ENCODE data around the gene TSPAN16. TPM values are rescaled to one million over a fixed set of nuclear protein-coding genes. Genes with fewer than 3 reads are reported as not detected.

TSPAN16 gene
- total RNA-seq, 1 experiment from 2014 or later, result not detected

GRCh38 chr19:11278670-11279069 lies 17.3 kb upstream of the TSPAN16 start:
- CTCF ChIA-PET, result interaction anchor here (0.6 kb wide), 2 partner anchors 12 to 1469 kb away, joined by 3 to 4 read pairs; no protein-coding TSS in a partner anchor

DNA sequence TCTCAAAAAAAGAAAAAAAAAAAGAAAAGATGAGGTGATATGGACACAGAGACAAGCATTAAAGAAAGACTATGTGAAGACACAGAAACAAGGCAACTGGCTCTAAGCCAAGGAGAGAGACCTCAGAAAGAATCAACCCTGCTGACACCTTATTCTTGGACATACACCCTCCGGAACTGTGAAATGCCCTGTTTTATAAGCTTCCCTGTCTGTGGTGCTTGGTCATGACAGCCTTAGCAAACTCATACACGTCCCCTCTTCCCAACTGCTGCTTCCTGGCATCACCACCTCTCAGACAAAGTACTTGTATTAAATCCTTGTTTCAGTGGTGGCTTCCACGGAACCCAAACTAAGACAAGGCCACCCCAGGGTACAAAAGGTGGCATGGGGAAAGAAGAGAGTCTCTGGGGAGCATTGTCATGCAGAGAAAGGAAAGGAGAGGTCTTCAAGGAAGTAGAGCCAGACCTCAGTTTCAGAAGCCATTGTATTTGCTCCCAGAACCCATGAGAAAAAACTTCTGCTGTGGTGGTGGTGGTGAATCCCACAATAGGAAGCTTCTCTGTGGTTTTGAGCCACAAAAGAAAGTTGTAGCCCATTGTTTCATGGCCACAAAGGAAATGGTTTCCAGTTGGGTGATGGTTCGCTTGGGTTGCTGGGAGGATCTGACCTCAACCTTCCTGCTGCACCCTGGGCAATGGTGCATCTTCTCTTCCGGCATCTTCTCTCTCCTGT lies 16.3 kb upstream of the TSPAN16 start:
- no peaks in the 10 kb centered on the region for H3K27me3 Mint-ChIP-seq (ENCODE audit: unreplicated experiment)
- no peak for TF ChIP-seq CTCF (IDR thresholded peaks at IDR 0.05; ENCODE audit: unreplicated experiment)
- no peaks in the 10 kb centered on the region for H3K9me3 Mint-ChIP-seq (ENCODE audit: low read depth, unreplicated experiment)
- H3K36me3 Mint-ChIP-seq (ENCODE audit: insufficient read depth, unreplicated experiment), result no peaks in the 10 kb centered on the region
- no peak overlapping the region for H3K27ac Mint-ChIP-seq (ENCODE audit: unreplicated experiment)
- CTCF ChIA-PET, result interaction anchor here (0.6 kb wide), 1 partner anchor 13 kb away, joined by 4 read pairs; no protein-coding TSS in a partner anchor
- intact Hi-C loops (cut with micrococcal nuclease; ENCODE audit: unreplicated experiment), result no loop called here
- no peak overlapping the region for H3K4me3 Mint-ChIP-seq (ENCODE audit: low read depth, unreplicated experiment)
- no peak for DNase-seq
- H3K4me1 Mint-ChIP-seq (ENCODE audit: low read depth, unreplicated experiment), result no peaks in the 10 kb centered on the region
- no TSS peak for BruUV-seq (replicated peaks)

More at GRCh38 chr19:11278670-11279069, 17.3 kb upstream of the TSPAN16 start:
- no peak for DNase-seq
- Mint-ChIP-seq H3K4me1 (ENCODE audit: low read depth, unreplicated experiment) (no peaks in the 10 kb centered on the region), H3K4me3 (ENCODE audit: low read depth, unreplicated experiment) (no peak overlapping the region), H3K36me3 (ENCODE audit: insufficient read depth, unreplicated experiment) (no peaks in the 10 kb centered on the region), H3K9me3 (ENCODE audit: low read depth, unreplicated experiment) (no peaks in the 10 kb centered on the region), H3K27me3 (ENCODE audit: unreplicated experiment) (no peaks in the 10 kb centered on the region), H3K27ac (ENCODE audit: unreplicated experiment) (no peak overlapping the region)
- TF ChIP-seq CTCF (IDR thresholded peaks at IDR 0.05; ENCODE audit: unreplicated experiment), result no peak
- no TSS peak for BruUV-seq (replicated peaks)
- intact Hi-C loops (cut with micrococcal nuclease; ENCODE audit: unreplicated experiment), result no loop called here

DNA sequence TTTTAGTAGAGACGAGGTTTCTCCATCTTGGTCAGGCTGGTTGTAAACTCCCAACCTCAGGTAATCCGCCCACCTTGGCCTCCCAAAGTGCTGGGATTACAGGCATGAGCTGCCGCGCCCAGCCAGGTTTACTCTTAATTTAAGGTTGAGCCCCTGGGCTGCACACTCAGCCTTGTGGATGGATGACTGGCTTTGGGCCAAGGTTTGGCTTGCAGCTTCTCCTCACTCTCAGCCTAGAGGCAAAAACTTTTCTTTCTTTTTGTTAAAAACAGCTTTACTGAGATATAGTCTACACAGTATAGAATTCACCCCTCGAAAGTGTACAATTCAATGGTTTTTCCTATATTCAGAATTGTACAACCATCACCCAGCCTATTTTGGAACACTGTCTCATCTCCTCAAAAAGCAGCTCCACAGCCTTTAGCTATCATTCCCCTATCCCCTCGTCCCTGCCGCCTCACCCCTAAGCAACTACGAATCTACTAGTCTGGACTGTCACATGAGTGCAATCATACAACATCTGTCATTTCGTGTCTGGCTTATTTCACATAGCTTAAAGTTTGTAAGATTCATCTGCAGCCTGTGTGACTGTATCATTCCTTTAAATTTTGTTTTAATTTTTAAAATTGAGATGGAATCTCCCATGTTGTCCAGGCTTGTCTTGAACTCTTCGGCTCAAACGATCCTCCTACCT lies 14.5 kb upstream of the TSPAN16 start:
- no TSS peak for BruUV-seq (replicated peaks)
- Mint-ChIP-seq H3K27me3 (ENCODE audit: unreplicated experiment) (no peaks in the 10 kb centered on the region), H3K9me3 (ENCODE audit: low read depth, unreplicated experiment) (no peaks in the 10 kb centered on the region), H3K4me3 (ENCODE audit: low read depth, unreplicated experiment) (no peak overlapping the region), H3K4me1 (ENCODE audit: low read depth, unreplicated experiment) (no peaks in the 10 kb centered on the region), H3K36me3 (ENCODE audit: insufficient read depth, unreplicated experiment) (no peaks in the 10 kb centered on the region), H3K27ac (ENCODE audit: unreplicated experiment) (no peak overlapping the region)
- DNase-seq, result no peak
- intact Hi-C loops (cut with micrococcal nuclease; ENCODE audit: unreplicated experiment), result no loop called here
- CTCF ChIA-PET, result interaction anchor here (0.8 kb wide), 1 partner anchor 125 kb away, joined by 4 read pairs; no protein-coding TSS in a partner anchor
- no peak for TF ChIP-seq CTCF (IDR thresholded peaks at IDR 0.05; ENCODE audit: unreplicated experiment)

GRCh38 chr19:11284515-11284914 lies 11.4 kb upstream of the TSPAN16 start:
- H3K4me3 Mint-ChIP-seq (ENCODE audit: low read depth, unreplicated experiment), result no peak overlapping the region
- CTCF ChIA-PET, result interaction anchor here (0.7 kb wide), 1 partner anchor 116 kb away, joined by 3 read pairs; no protein-coding TSS in a partner anchor
- no TSS peak for BruUV-seq (replicated peaks)
- no peaks in the 10 kb centered on the region for H3K27me3 Mint-ChIP-seq (ENCODE audit: unreplicated experiment)
- H3K9me3 Mint-ChIP-seq (ENCODE audit: low read depth, unreplicated experiment), result no peaks in the 10 kb centered on the region
- no peak overlapping the region for H3K27ac Mint-ChIP-seq (ENCODE audit: unreplicated experiment)
- DNase-seq, result no peak
- intact Hi-C loops (cut with micrococcal nuclease; ENCODE audit: unreplicated experiment), result no loop called here
- TF ChIP-seq CTCF (IDR thresholded peaks at IDR 0.05; ENCODE audit: unreplicated experiment), result no peak
- H3K4me1 Mint-ChIP-seq (ENCODE audit: low read depth, unreplicated experiment), result no peaks in the 10 kb centered on the region
- no peaks in the 10 kb centered on the region for H3K36me3 Mint-ChIP-seq (ENCODE audit: insufficient read depth, unreplicated experiment)

Data from Calu3 (cell line).